Inferior parietal cortex (tissue), 1 donor: ENCODE measurements around the gene ACSS1.

Source experiments
- DNase-seq: peaks from one replicate; pipeline ENCODE4 v3.0.0-alpha.2; 2016; ENCODE audit errors: extremely low spot score

ACSS1 gene

DNA sequence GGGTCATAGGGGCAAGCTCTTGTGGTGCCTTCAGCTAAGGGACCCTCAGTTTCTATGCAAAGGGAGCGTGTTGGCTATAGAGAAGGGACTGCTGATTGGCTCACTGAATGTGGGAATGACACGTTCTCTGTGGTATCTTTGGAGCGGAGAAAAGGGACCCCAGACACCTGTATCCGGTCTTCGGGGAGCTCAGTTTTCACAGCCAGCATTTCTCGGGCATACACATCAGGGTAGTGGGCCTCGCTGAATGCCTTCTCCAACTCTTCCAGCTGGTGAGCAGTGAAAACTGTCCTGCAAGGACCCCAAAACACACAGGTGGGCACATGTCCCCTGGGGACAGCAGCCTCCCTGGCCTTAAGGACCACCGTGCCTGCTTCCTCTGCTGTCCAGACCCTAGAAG lies 20.7 kb upstream of the ACSS1 start:
- DNase-seq = no peak

DNA sequence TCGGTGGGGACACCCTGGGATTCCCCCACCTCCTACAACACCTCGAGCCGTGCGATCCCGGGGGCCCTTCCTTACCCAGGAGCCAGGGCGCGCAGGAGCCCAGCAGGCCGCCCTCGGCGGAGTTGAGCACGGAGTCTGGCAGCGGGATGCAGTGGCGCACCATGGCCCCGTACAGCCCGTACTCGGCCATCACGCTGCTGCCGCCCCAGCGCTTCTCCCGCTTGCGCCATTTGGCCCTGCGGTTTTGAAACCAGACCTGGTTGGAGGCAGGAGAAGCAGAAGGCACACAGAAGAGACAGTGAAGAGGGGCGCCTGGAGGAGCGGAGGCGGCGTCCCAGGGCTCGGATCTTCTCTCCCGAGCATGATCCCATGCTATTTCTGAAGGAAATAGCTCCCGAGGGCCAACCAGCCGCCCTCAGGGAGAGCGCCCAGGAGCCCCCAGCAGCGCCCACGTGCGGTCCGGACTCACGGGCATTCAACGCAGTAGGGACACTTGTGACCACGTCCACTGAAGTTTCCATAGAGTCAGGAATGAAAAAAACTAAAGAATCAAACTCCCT lies 19.8 kb upstream of the ACSS1 start:
- DNase-seq = no peak

DNA sequence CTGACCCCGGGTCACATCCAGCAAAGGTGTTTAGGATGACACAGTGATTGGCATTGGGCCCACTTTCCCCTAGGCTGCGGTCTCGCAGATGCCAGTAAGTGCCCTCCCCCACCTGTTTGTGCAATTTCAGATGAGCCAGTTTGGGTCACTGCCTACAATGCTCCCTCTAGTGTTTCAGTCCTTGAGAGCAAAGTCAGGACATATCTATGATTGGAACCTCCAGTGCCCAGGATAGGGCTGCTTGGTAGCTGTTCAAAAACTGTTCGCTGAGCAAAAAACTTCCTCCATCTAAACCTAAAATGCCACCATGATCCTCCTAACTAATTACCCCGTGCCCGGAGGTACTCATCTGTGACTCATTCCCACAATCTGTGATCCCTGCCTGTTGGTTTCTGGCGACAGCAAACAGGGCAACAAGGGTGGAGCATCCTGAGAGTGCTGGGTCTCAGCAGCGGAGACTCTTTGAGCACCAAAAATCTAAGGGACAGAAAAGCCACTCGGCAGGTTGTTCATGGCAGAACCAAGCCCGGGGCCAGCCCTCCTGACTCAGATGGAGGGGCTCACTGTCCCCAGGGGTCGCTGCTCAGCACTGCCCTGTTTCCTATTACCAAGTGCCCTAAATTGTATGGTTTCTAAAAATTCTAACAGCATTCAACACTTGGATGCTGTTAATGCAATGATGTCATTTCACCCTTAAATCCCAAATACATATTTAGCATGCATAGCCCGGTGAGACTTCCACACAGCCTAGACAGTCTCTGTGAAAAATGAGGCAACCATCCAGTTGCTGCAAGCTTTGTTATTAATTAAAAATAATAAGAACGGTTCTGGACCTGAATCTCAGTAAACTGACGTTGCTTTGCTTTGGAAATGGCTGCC lies 19.0 kb upstream of the ACSS1 start:
- no peak for DNase-seq

DNA sequence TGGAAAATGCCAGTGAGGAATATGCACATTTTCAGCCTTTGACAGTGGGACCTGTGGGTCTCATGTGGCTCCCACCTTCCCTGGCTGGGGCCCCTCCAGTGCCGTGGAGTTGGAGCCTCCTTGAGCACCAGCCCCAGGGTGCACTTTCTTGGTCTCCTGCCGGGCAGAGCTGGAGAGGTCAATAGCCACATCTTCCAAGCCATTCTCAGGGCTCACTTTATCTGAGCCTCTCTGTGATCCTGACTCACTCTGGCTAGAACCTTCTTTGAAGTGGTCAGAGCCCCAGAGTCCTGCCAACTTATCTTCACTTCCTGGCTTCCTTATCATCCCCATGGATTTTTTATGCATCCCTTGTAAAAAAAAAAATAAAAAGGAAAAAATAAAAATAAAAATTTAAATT lies 18.3 kb upstream of the ACSS1 start:
- no peak for DNase-seq

DNA sequence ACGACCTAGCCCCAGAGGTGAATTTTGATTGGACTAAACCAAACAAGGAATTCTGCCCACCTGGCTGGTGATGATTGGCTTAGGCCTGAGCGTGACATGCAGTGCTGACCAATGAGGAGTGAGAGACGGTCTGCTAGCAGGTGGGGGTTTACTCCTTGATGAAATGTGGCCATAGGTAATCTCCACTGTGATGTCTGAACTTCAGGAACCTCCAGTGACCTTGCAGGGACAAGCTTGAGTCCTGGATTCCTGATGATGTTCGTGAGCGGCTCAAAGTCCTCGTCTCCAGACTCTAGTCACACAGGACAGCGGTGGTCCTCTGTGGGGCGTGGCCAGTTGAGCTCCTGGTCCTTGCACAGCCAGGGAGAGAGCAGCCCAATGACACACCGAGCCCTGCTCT lies 15.6 kb upstream of the ACSS1 start:
- no peak for DNase-seq

DNA sequence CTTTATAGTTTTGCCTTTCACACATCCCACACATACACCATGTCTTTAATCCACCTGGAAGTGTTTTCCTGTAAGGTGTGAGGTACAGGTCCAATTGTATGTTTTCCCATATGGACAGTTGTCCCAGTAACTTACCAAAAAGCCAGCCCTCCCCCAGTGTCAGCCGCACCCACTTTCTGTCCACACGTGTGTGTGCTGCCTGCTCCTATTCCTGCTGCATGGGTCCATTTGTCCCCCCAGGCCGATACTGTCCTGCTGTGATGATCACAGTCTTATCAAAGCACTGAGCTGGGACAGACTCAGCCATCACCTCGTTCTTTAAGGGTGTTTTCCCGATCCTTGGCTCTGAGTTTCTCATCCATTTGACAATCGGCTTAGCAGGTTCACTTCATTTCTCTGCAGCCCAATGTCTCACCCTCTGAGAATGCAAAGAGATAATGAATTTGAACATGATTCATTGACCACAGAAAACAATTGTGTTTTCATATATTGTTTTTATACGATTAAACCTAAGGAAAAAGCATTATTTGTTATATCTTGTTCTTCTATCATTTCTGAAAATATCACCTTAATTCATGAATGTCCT lies 14.4 kb upstream of the ACSS1 start:
- DNase-seq = no peak

DNA sequence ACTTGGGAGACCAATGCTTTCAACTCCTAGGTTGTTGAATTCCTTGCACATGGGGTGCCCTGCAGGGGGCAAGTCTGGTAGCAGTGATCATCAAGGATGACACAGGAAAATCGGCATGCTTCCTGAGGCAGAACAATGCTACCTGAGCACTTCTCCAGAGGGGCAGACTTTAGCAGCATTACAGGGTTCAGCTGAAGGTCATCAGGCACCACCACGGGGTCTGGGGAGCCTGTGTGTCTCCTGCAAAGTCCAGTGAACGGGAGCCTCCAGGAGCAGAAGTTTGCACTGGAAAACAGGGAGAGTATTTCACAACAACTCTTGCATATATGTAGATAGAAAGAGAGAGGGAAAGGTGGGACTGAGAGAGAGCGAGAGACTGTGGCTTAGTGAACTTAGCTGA lies 13.8 kb upstream of the ACSS1 start:
- no peak for DNase-seq

DNA sequence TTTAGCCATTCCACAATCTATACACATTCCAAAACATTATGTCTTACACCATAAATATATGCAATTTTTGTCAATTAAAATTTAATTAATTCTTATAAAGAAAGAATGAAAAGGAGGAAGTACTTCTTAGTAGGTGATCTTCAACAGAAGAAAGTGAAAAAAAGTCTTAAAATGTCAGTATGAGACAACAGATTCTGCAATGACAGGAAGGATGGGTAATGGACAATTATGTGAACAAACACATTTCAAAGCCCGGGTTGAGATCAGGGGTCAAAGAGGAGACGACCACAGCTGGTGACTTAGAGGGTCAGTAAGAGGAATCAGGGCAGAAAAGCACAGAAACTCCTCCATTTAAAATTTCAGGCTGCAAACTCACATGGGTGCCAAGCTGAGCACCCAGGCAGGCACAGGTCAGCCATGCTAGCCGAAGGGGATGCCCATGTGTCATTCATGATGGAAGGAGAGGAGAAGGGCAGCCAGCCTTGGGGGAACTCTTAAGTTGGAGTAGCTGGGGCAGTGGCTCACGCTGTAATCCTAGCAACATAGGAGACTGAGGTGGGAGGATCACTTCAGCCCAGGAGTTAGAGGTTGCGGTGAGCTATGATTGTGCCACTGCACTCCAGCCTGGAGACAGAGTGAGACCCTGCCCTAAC lies 13.0 kb upstream of the ACSS1 start:
- DNase-seq = no peak

DNA sequence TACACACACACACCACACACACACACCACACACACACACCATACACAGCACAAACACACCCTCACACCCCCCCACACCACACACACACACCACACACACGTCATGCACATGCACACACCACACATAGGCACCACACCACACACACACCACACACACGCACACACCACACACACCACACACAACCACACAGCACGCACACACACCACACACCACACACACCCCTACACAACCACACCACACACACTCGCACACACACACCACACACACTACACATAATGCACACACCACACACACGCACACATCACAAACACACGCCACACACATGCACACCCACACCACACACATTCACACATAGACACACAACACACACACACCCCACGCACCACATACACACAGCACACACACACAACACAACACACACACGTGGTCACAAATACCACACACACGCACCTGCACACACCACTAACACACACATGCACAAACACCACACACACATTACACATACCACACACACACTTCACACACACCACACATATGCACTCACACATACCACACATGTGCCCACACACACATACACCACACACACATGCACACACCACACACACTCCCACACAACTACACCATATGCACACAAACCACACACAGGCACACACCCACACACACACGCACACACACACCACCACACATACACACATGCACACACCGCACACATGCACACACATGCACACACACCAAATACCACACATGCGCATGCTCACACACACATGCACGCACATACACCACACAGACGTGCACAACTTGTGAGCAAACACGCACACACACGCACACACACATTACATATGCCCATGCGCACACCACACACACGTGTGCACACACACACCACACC lies 9.4 kb upstream of the ACSS1 start:
- DNase-seq = no peak

DNA sequence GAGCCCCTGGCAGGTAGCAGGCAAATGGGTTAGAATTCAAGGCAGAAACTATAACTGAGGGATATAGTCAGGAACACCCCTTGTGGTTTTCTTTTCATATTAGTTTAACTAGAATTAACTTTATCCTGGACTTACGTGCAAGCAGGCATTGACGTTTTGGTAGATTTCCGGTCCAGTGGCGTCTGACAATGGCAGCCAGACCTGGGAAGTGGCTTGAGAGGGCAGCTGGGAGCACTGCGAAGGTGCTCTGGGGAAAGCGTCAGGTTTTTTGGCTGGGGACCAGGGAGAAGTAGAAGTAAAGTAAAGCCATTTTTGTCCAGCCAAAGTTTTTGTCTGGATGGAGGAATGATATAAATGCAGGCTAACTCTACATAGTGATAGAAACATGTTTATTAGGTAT lies 8.4 kb upstream of the ACSS1 start:
- no peak for DNase-seq

DNA sequence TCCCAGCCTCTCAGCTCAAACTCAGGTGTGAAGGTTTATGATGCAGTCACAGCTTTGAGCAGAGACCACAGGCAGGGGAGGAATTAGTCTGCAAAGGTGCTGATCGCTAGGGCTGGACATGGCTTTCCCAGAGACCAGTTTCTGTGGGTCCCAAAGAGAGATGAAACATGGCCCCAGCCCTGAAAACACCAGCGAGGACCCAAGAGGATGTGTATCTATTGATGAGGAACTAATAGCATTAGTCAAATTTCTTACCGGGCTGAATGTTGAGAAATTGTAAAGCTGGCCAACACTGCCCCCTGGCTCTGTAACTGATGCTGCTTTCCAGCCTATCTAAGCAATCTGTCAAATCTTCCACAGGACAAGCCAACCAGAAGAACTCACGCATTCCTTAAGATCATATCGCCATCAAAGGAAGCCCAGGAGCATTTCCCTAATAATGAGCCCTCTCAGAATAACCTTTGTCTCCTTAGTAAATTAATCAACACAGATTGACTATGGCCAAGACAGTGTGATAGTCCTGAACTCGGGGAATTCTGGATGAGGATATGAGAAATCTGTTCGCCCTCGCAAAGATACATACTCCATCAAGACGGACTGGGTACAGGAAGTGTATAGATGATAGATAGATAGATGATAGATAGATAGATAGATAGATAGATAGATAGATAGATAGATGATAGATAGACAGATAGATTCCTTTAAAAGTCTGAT lies 7.8 kb upstream of the ACSS1 start:
- DNase-seq = peak; percentile 87

DNA sequence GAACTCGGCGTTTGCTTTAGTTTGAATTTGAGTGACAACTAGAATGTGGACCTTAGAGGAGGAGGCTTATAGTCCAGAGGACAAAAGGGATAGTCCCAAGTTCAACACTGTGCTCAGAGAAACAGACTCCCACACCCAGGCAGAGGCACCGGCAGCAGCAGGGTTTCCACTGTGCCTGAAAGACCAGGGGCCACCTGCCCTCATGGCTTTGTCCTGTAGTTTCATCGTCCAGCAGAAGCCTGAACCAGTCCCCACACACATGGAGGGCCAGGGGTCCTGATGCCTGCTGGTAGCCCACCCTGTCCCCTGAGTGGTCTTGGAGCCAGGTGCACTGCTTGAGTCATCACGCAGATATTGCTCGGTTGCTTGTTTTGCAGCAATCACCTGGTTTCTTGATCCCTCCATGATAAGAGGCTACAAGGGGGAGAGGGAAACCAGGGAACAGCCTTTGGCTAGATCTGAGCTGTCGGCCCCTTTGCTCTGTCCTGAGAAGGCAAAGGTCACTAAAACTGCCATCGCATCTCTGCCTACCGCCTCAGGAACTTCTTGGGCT lies 7.2 kb upstream of the ACSS1 start:
- DNase-seq = no peak

DNA sequence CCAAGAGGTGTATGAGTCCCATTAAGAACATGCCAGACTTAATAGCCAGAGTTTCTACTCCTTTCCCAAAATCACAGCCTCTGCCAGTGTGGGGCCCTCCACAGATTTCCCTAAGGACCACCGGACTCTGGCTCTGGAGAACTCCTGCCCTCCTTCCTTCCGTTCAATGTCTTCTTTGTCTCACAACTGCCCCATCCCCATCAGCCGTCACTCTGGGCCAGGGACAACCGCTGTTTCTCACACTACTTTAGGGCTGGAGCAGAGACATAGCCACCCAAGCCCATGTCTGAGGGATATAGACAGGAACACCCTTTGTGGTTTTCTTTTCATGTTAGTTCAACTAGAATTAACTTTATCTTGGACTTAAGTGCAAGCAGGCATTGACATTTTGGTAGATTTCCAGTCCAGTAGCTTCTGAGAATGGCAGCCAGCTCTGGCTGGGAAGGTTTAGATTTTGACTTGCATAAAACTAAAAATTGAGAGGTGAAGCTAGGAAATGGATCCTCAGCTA lies 6.7 kb upstream of the ACSS1 start:
- no peak for DNase-seq

DNA sequence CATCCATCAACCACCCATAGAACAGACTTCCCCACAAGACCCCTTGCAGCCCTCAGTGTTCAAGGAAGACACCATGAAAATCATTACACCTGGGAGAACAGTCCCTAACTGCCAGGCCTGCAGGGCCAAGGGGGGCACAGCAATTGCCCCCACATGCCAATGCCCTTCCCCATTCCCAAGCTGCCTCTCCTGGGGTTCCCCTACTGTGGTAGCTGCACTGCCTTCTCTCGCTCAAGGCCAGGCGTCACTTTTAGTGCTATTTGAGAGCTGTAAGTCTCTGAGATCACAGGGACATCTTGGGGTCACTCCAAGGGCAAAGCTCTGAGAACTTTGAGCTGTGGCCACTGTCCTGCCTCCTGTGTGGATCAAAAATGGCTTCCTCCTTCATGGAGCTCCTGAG lies 6.0 kb upstream of the ACSS1 start:
- no peak for DNase-seq

DNA sequence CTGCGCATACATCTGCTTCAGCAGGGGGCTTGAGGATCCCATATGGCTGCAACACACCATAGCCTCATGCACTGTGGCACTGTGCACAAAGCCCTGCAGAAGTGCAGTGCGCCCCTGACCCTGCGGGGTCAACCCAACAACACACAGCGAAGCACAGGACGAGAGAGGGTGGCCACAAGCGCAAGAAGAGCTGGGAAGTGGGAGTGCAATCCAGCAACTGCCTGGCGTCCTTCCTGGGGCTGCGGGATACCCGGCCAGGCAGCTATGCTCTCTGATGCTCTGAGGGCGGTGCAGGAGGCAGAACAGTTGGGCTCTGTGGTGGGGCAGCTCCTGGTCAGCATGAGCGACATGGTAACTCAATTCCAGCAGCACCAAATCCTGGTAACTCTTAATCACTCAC lies 5.6 kb upstream of the ACSS1 start:
- DNase-seq = no peak

DNA sequence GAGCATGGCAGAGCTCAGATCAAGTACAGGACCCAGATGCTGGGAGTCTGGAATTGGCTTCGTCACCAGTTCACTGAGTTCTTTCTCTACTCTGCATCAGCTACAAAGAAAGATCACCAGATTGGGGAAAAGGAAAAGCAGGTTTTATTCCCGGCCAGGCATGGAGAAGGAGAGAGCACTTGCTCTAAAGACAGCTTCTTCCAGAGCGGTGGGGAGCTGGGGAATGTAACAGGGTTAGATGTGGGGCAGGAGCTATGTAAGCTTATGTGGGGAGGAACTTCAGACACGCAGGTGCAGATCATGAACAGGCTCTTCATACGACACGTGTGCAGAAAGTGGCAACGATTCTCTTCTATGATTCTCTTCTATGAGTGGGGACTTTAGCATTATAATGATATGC lies 4.9 kb upstream of the ACSS1 start:
- no peak for DNase-seq

DNA sequence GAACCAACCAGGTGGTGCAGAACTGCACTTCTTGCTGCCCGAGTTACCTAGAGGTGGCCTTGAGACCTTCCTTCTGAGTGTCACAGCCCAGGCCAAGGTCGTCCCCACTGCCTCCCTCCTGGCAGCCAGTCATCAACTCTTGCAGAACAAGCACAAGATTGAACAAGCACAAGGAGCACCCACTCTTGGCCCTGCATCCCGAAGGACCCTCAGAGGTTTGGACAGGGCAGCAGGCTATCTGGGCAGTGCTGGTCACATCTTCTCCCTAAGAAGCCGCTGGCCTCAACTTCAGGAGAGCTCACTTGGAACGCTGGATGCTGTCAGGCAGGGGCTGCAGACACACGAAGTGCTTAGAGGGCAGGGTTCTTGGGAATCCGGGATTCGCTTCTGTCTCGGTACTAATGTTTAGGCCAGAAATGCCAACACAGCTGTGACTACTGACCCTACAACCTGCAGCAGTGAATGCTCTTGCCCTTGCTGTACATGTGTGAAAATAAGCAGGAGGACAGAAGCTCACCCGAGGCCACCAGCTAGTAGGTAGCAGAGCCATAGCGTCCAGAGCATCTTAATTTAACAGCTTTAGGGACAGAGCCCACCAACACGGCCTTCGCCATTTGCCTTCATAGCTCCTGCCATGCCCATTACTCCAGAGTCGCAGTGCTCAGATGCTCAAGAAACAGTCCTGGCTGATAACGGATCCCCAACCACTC lies 4.0 kb upstream of the ACSS1 start:
- no peak for DNase-seq

DNA sequence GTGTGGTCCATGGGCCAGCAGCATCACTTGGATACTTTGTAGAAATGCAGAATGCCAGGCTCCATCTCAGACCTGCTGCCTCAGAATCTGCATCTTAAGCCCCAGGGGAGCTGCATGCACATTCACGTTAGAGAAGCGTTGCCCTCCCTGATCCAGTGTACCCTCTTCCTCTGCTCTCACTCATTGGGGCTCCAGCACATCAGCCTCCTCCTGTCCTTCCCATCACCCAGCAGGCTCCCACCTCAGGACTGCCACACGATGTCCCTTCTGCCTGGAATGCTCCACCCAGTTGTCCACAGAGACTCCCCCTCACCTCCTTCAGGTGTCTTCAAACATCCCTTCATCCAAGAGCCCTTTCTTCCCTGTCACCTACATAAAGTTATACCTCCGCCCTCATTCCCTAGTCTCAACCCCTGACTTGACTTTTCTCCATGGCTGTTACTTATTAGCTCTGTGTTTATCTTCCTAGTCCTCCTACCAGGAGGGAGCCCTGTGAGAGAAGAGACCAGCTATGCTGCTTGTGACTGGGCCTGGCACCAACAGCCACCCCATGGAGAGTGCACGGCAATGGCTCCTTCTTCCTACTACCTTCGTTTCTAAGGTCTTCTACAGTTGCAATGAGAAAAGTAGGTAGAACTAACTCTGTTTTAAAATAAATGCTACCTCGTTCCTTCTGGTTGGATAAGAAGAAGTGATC lies 3.3 kb upstream of the ACSS1 start:
- no peak for DNase-seq

DNA sequence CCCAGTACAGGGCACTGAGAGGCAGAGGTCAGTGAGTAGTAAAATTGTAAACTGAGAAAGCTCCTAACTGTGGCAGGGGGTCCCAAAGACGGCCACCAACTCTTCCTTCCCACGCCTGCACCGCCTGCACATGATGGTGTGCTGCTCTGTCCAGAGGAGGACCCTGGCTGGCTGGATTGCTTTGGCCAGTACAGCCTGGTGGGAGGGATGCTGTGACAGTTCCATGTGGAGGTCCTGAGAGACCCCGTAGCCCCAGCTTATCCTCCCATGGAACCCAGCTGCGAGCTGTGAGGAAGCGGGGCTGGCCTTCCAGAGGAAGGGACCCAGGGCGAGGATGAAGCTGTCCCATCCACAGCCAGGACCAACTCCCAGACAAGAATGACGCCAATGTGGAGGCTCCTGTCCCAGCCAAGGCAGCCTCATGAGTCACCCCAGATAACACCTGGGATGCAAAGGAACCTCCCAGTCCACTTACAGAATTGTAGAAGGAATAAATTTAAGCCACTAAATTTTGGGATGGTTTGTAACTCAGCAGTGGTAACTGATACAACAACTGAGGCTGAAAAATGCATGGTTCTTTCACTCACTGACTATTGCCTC lies 2.0 kb upstream of the ACSS1 start:
- no peak for DNase-seq
